NOMO-1 (cell line): Measurements from ENCODE around the gene CDX1.

ENCODE experiments used
- DNase-seq, 2 experiments: peaks; one replicate each; lab custom pipeline; 2025; ENCODE audit not compliant: unreplicated experiment in 2 of 2; lab: John Stamatoyannopoulos, UW

CDX1 gene

GRCh38 chr5:150202501-150202900 is 35.9 kb downstream of the CDX1 start:
- no peak for DNase-seq

- DNase-seq, result no peak
These were observed 37.4 kb downstream of the CDX1 start for GRCh38 chr5:150203832-150204589.

GRCh38 chr5:150204590-150204960 is 38.0 kb downstream of the CDX1 start:
- DNase-seq, result no peak

GRCh38 chr5:150206098-150206778 is 39.7 kb downstream of the CDX1 start:
- DNase-seq, result no peak

GRCh38 chr5:150206779-150207115 is 40.2 kb downstream of the CDX1 start:
- no peak for DNase-seq

GRCh38 chr5:150208187-150209098 is 41.9 kb downstream of the CDX1 start:
- DNase-seq, result no peak

- no peak for DNase-seq
These were observed 42.6 kb downstream of the CDX1 start for GRCh38 chr5:150209099-150209635.

- no peak for DNase-seq
These were observed 44.1 kb downstream of the CDX1 start for GRCh38 chr5:150210644-150211043.

- DNase-seq, result no peak
These were observed 44.8 kb downstream of the CDX1 start for GRCh38 chr5:150211156-150212030.

GRCh38 chr5:150213530-150213929 is 47.0 kb downstream of the CDX1 start:
- no peak for DNase-seq

GRCh38 chr5:150214289-150214688 is 47.7 kb downstream of the CDX1 start:
- no peak for DNase-seq

GRCh38 chr5:150215979-150216944 is 49.7 kb downstream of the CDX1 start:
- DNase-seq, result no peak

- no peak for DNase-seq
These were observed 50.5 kb downstream of the CDX1 start for GRCh38 chr5:150217038-150217437.

- peak; percentile 75 for DNase-seq
These were observed 51.5 kb downstream of the CDX1 start for GRCh38 chr5:150217873-150218692.

GRCh38 chr5:150218693-150219035 is 52.1 kb downstream of the CDX1 start:
- no peak for DNase-seq

GRCh38 chr5:150219142-150219541 is 52.6 kb downstream of the CDX1 start:
- DNase-seq, result no peak

GRCh38 chr5:150219861-150220260 is 53.3 kb downstream of the CDX1 start:
- no peak for DNase-seq

- no peak for DNase-seq
These were observed 54.9 kb downstream of the CDX1 start for GRCh38 chr5:150221471-150221870.
